Measurements from ENCODE around the gene KBTBD6. TPM values are rescaled to one million over a fixed set of nuclear protein-coding genes. Genes with fewer than 3 reads are reported as not detected.
"Not testable (repeated sequence)": the region's sequence is repeated elsewhere in the genome, so short reads cannot be mapped to it uniquely, and the experiment has no call there.

KBTBD6 gene
- total RNA-seq, 1 experiment from 2014 or later = 9.1 TPM

GRCh38 chr13:41177616-41178015 is 45.0 kb upstream of the KBTBD6 start:
- intact Hi-C loops (cut with micrococcal nuclease) = no loop called here
- Histone ChIP-seq H3K79me2 (ENCODE audit: insufficient read depth, low read length) (no peaks in the 10 kb centered on the region), H3K27ac (ENCODE audit: low read depth, low read length) (no peak overlapping the region), H2AFZ (ENCODE audit: low read depth, low read length, poor library complexity, severe bottlenecking) (no peak overlapping the region), H3K9ac (ENCODE audit: low read length) (no peak overlapping the region), H3K4me2 (ENCODE audit: low read length) (no peak overlapping the region), H3K27me3 (ENCODE audit: insufficient read depth, low read length) (no peaks in the 10 kb centered on the region), H4K20me1 (ENCODE audit: insufficient read depth) (no peaks in the 10 kb centered on the region), H3K9me3 (ENCODE audit: control insufficient read depth in 1 of 2, insufficient read depth in 1 of 2, low read depth in 1 of 2, low read length in 2 of 2) (peaks cover 0 to 5% of the 10 kb centered on the region in 2 experiments; a peak in 1 of 4 replicates), H3K4me3 (replicated peaks in 1 of 2; ENCODE audit: low read depth in 1 of 2, low read length in 2 of 2) (no peak overlapping the region), H3K4me1 (ENCODE audit: control insufficient read depth in 1 of 2, insufficient read depth in 2 of 2, low read length in 2 of 2) (0 out of 4 replicates have a peak, but pooled peaks cover 0 to 3% of the 10 kb centered on the region in 2 experiments), H3K9me2 (ENCODE audit: insufficient read depth) (no peaks in the 10 kb centered on the region), H3K36me3 (ENCODE audit: control insufficient read depth in 1 of 2, insufficient read depth in 2 of 2, low read length in 2 of 2) (no peaks in the 10 kb centered on the region; a peak in 1 of 4 replicates)
- ChIA-PET CTCF (no interaction called here), POLR2A (no interaction called here), RAD21 (ENCODE audit: low non-redundant PET in 1 of 2, low total read pairs in 2 of 2, uncharacterized antibody in 2 of 2, unreplicated experiment in 2 of 2) (no interaction called here)
- no peak for TF ChIP-seq EZH2 (IDR thresholded peaks at IDR 0.05)
- TF ChIP-seq POLR2A (IDR thresholded peaks at IDR 0.05; ENCODE audit: borderline replicate concordance, extremely low read depth, insufficient read depth, insufficient read length) = no peak
- TF ChIP-seq ELF1 (IDR thresholded peaks at IDR 0.05; ENCODE audit: borderline replicate concordance, low read depth) = no peak
- no peak for TF ChIP-seq SP1 (IDR thresholded peaks at IDR 0.05; ENCODE audit: low read depth)
- no peak for DNase-seq (ENCODE audit: low read depth, low spot score)
- no peak for ATAC-seq
- no TSS peak for BruUV-seq (replicated peaks)

DNA sequence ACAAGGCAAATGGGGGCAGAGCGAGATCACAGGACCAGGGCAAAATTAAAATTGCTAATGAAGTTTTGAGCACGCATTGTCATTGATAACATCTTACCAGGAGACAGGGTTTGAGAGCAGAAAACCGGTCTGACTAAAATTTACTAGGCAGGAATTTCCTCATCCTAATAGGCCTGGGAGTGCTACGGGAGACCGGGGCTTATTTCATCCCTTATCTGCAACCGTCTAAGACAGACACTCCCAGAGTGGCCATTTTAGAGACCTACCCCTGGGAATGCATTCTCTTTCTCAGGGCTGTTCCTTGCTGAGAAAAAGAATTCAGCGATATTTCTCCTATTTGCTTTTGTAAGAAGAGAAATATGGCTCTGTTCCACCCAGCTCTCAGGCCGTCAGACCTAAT is 43.0 kb upstream of the KBTBD6 start:
- H3K9ac ChIP-seq (ENCODE audit: low read length); H3K9me2 ChIP-seq (ENCODE audit: insufficient read depth); ATAC-seq; H3K9me3 ChIP-seq (ENCODE audit: control insufficient read depth in 1 of 2, insufficient read depth in 1 of 2, low read depth in 1 of 2, low read length in 2 of 2); H3K4me2 ChIP-seq (ENCODE audit: low read length); intact Hi-C loops (cut with micrococcal nuclease); DNase-seq (ENCODE audit: low read depth, low spot score); H4K20me1 ChIP-seq (ENCODE audit: insufficient read depth); H2AFZ ChIP-seq (ENCODE audit: low read depth, low read length, poor library complexity, severe bottlenecking); H3K27me3 ChIP-seq (ENCODE audit: insufficient read depth, low read length); BruUV-seq (replicated peaks); CTCF ChIA-PET; POLR2A ChIA-PET; H3K36me3 ChIP-seq (ENCODE audit: control insufficient read depth in 1 of 2, insufficient read depth in 2 of 2, low read length in 2 of 2); H3K79me2 ChIP-seq (ENCODE audit: insufficient read depth, low read length); H3K4me1 ChIP-seq (ENCODE audit: control insufficient read depth in 1 of 2, insufficient read depth in 2 of 2, low read length in 2 of 2); H3K4me3 ChIP-seq (replicated peaks in 1 of 2; ENCODE audit: low read depth in 1 of 2, low read length in 2 of 2); RAD21 ChIA-PET (ENCODE audit: low non-redundant PET in 1 of 2, low total read pairs in 2 of 2, uncharacterized antibody in 2 of 2, unreplicated experiment in 2 of 2); H3K27ac ChIP-seq (ENCODE audit: low read depth, low read length): not testable (repeated sequence)

- no peak overlapping the region for H3K4me2 ChIP-seq (ENCODE audit: low read length)
- POLR2A ChIA-PET = no interaction called here
- no peaks in the 10 kb centered on the region for H3K9me3 ChIP-seq (ENCODE audit: control insufficient read depth in 1 of 2, insufficient read depth in 1 of 2, low read depth in 1 of 2, low read length in 2 of 2)
- no peaks in the 10 kb centered on the region for H3K79me2 ChIP-seq (ENCODE audit: insufficient read depth, low read length)
- no peak overlapping the region for H3K9ac ChIP-seq (ENCODE audit: low read length)
- no peaks in the 10 kb centered on the region for H4K20me1 ChIP-seq (ENCODE audit: insufficient read depth)
- H3K9me2 ChIP-seq (ENCODE audit: insufficient read depth) = no peaks in the 10 kb centered on the region
- H3K4me3 ChIP-seq (replicated peaks in 1 of 2; ENCODE audit: low read depth in 1 of 2, low read length in 2 of 2) = no peak overlapping the region
- H3K27me3 ChIP-seq (ENCODE audit: insufficient read depth, low read length) = no peaks in the 10 kb centered on the region
- ATAC-seq = no peak
- no peak for DNase-seq (ENCODE audit: low read depth, low spot score)
- H3K27ac ChIP-seq (ENCODE audit: low read depth, low read length) = no peak overlapping the region
- H2AFZ ChIP-seq (ENCODE audit: low read depth, low read length, poor library complexity, severe bottlenecking) = no peak overlapping the region
- CTCF ChIA-PET = no interaction called here
- intact Hi-C loops (cut with micrococcal nuclease) = no loop called here
- no peaks in the 10 kb centered on the region for H3K4me1 ChIP-seq (ENCODE audit: control insufficient read depth in 1 of 2, insufficient read depth in 2 of 2, low read length in 2 of 2)
- H3K36me3 ChIP-seq (ENCODE audit: control insufficient read depth in 1 of 2, insufficient read depth in 2 of 2, low read length in 2 of 2) = no peaks in the 10 kb centered on the region
- RAD21 ChIA-PET (ENCODE audit: low non-redundant PET in 1 of 2, low total read pairs in 2 of 2, uncharacterized antibody in 2 of 2, unreplicated experiment in 2 of 2) = no interaction called here
- TF ChIP-seq ZNF274 (IDR thresholded peaks at IDR 0.05; ENCODE audit: low read depth, low read length) (no peak), FOSL1 (IDR thresholded peaks at IDR 0.05; ENCODE audit: low read depth) (no peak), POLR2AphosphoS5 (IDR thresholded peaks at IDR 0.05; ENCODE audit: low read depth, low read length) (no peak)
- no TSS peak for BruUV-seq (replicated peaks)
Measured at GRCh38 chr13:41162151-41162550, 29.5 kb upstream of the KBTBD6 start.
